Left ventricle myocardium superior (tissue), 1 donor: ENCODE data around the gene ATP5F1D. TPM values are rescaled to one million over a fixed set of nuclear protein-coding genes. Genes with fewer than 3 reads are reported as not detected.

Experiments
- ATAC-seq: fragments of 200-7000 bp; cut with Tn5 transposase; one replicate; pipeline ENCODE4 v1.9.1; 2020; ENCODE audit warnings: mild to moderate bottlenecking, moderate library complexity
- DNase-seq: peaks from one replicate; pipeline ENCODE4 v3.0.0-alpha.2; 2020
- intact Hi-C: fragments of 100-400 bp; cut with micrococcal nuclease; formaldehyde crosslinking; loops from one replicate; pipeline ENCODE4 v1.11.0; 2022
- total RNA-seq: library from RNA; stranded (reverse); fragmentation: NEBNext Ultra II Directional; extraction: Animal tissue kit (Norgen Biotek cat#: 25700); gene quantifications from one replicate; pipeline ENCODE4 v1.2.1, GENCODE V29; 2021
- donor health status: DM: no; HTN: yes; CAD: no; lungs with severe emphysema.

ATP5F1D gene
- total RNA-seq, 1 donor from 2014 or later: 686 TPM

DNA sequence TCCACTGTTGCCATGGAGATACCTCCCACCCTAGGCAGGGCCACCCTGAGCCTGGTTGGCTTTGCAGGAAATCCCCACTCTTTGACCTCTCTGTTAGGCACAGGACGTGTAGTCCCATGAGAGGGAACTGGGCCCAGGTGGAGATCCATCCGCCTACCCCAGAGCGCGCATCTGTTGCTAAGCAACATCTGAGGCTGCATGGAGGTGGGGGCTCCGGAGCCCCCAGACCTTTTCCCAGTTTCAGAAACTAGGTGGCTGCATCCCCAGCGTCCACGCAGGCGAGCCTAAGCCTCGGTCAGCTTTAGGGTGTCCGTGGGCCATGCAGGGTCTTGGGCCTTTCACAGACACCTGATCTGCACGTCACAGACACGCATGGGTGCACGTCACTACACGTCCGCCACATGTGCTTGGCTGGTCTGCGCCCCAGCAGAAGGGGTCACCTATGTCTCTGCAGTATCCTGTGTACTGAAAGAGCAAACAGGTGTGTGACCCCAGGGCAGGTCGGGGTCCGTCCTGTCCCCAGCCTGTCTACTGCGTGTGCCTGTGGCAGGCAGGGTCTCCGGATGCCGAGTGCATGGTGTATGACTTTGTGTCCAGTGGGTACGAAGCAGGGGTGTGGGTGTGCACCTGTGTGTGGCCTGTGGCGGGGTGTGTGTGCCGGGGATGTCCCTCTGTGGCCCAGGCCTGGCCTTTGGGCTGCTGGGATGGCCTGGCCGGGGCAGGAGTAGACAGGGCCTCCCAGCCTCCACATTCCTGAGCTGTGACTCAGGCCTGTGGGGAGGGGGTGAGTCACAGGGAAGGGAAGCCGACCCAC is 23.5 kb downstream of the ATP5F1D start:
- peak; percentile 2 for ATAC-seq

DNA sequence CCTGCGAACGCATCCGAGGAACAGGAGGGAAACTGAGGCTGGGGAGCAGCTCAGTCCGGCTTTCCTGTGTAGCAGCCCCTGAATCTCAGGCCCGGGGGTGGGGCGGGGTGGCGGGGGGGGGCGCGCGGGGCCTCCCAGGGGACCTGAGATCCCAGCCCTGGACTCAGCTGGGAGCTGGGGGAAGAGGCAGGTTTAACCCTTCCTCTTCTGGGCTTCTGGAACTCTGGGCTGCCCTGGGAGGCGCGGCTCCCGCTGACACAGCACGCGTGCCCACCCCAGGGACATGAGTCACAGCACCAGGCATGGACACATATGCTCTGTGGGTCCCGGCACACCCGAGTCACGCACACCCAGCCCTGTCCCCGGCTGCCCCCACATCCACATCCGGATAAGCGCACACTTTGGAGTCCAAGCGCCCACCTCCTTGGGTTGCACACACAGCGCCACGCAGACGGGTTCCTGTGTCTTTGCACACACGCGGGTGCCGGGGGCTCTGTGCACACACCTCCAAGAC is 24.1 kb downstream of the ATP5F1D start:
- intact Hi-C loops: no loop called here
- peak; percentile 1 for ATAC-seq
- peak; percentile 81 for DNase-seq

More for the DNA sequence above, 23.5 kb downstream of the ATP5F1D start:
- intact Hi-C loops: no loop called here
- DNase-seq: peak; percentile 79

DNA sequence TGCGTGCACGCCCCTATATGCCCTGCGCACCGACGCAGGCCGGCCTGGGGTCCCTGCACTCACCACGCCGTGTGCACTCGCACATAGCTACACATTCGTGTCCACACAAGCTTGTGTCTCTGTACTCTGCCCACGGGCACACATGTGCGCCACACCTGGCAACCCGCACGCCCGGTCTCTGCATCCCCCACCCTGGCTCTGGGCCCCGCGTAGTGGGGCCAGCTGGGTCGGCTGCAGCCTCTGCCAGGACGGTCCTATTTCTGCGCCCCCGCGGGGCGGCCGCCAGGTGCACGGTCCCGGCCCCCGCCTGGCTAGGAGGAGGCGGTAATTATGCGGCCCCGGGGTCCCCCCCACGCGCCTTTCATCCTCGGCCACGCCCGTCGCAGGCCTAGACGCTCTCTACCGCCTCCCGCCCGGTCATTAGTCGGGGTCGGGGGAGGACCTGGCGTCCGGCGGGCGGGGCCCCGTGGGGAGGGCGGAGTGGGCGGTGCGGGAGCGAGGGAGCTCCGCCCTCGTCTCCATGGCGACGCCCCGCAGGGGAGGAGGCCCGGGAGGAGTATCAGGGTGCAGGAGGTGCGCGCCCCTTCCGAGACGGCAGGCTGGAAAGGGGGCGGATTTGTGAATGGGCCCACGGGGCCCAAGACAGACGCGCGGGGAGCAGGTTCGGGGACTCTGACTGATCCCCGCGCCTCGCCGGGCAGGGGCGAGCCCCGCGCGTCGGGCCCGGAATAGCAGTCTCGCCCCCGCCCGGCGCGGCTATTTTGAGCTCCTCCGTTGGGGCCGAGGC is 24.8 kb downstream of the ATP5F1D start:
- intact Hi-C loops: no loop called here
- peak; percentile 93 for DNase-seq

DNA sequence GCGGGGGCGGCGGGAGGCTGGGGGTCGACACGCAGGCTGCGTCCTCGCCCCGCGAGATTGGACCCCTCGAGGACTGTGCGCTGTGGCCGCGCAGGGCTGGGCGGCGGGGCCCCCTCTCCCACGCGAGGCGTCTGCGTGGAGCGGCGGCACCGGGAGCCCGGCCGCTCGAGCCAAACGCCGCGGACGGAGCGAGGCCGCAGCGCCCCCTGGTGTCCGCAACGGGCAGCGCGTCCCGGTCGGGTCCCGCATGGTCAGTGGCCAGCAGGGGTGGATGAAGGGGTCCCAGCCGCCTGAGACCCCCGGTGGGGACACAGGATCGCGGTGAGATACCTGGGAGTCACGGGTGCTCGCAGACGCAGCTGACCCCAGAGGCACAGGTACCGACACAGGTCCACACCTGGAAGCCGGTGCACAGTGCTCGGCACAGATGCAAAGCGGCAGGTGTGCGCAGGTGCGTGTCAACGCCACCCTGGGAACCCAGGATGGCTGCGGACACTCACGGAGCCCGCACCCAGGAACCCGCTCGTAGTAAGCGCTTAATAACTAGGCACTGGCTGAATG is 25.4 kb downstream of the ATP5F1D start:
- peak; percentile 29 for ATAC-seq
- intact Hi-C loops: no loop called here
- peak; percentile 90 for DNase-seq

More for the DNA sequence above, 24.8 kb downstream of the ATP5F1D start:
- ATAC-seq: peak; percentile 57

DNA sequence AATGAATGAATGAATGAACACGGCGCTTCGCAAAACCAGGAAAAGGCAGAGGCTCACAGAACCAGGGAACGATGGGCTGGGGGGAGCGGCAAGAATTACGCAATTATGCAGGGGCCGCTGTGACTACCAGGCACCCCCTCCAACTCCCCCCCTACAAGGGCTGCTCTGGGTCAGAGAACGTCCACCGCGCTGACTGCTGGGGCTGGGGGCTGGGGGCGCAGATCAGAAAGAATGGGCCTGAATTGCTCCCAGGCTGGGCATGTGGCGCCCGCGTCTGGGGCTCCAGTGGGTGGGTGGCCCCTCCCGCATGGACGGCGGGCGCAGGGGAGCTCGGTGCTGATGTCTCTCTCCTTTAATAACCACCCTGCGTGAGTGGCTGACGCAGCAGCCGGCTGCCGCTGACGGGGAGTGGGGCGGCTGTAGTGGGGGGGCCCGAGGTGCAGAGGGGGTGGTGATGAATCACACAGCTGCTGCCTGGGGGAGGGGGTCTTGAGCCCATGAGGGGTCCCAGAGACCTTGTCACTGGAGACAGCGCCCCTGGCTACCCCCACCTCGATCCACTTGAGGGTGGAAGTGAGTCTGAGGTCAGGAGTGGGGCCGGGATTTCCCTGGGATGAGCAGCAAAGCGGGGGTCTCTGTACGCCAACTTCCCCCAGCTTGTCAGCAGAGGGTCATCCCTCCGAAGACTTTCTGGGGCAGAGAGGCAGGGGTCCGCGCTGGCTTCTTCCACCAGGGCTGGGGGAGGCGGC is 26.1 kb downstream of the ATP5F1D start:
- intact Hi-C loops: no loop called here
- peak; percentile 58 for DNase-seq

DNA sequence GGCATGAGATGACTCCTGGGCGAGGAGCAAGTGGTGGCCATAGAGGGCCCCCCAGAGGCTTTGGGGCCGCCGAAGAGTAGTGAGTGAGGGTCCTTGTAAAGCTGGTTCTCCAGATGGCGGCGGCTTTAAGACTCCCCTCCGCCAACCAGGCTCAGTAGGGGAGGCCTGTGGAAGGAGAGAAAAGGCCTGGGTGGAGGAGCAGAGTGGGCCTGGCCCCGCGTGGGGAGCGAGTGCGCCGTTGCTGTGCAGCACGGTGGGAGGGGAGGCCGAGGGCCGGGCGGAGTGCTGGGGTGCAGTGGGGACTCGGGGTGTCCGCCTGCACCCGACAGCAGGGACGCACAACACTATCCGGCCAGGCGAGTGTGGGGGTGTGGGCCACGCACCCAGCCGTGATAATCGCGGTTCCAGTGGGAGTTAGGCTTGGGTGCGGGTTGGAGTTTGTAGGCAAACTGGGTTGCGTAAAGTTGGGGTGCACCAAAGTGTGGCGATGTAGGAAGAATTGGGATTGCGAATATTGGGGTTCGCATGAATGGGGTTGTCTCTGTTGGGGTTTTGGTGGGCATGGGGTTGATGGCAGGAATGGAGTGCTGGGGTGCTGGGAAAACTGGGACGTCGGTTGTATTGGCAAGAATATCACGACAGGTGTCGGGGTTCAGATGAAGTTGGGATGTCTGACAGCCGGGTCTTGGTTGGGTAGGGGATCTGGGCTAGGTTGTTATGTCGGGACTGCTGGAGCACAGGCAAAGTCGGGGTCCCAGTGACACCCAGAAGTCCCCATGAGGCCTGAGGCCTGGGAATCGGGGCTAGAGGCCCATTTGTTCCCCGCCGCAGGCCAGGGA is 26.9 kb downstream of the ATP5F1D start:
- intact Hi-C loops: no loop called here
- DNase-seq (peak; percentile 53), ATAC-seq (no peak)

More for the DNA sequence above, 26.1 kb downstream of the ATP5F1D start:
- no peak for ATAC-seq

DNA sequence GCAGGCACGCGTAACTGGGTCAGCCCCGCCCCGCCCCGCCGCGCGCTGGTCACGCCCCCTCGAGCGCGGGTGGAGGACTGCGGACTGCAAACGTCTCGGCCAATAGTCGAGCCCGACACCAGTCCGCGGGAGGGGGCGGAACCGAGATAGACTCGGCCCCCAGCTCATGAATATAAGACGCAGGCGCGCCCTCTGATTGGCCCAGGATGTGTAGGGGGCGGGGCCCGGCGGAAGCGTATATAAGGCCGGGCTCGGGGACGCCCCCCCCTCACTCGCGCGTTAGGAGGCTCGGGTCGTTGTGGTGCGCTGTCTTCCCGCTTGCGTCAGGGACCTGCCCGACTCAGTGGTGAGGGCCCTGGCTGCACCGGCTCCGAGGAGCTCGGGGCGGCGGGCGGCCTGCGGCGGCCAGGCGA is 27.5 kb downstream of the ATP5F1D start, which contains the start of gene CIRBP:
CIRBP (plus strand) TSS at position 268 of the 413 bp plus-strand sequence. CDS start 1,602 bp downstream, outside the sequence.
- intact Hi-C loops: no loop called here
- ATAC-seq: peak; percentile 74
- DNase-seq: peak; percentile 100

DNA sequence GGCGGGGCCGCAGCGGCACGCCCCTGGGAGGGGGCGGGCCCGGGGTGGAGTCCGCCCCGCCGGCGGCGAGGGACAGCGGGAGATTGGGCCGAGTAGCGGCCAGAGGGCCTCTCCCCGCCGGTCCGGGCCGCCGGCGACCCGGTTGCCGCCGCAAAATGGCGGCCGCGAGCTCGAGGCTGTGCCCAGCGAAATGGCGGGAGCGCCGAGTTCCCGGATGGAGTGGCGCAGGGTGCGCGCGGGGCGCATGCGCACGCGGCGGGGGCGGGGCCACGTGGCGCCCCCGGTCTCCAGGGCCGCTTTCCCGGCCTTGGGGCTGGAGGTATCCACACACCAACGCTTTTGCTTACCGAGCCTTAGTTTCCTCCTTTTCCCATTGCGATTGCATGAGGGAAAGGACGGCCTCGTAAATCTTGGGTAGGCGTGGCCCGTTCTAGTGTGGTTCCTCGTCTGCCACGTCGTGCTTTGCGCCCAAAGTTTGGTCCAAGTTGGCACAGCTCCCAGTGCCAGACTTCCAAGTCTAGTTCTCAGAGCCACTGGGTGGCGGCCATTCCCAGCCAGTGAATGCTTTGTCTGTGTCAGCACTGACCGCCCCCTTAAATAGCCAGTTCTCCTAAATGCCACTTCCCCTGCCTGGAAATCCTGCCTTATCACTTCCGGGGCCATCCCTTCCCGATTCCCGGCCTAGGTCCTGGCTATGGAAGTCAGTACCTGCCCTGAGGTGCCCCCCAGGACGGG is 28.1 kb downstream of the ATP5F1D start:
- intact Hi-C loops: no loop called here
- DNase-seq (peak; percentile 92), ATAC-seq (peak; percentile 35)

DNA sequence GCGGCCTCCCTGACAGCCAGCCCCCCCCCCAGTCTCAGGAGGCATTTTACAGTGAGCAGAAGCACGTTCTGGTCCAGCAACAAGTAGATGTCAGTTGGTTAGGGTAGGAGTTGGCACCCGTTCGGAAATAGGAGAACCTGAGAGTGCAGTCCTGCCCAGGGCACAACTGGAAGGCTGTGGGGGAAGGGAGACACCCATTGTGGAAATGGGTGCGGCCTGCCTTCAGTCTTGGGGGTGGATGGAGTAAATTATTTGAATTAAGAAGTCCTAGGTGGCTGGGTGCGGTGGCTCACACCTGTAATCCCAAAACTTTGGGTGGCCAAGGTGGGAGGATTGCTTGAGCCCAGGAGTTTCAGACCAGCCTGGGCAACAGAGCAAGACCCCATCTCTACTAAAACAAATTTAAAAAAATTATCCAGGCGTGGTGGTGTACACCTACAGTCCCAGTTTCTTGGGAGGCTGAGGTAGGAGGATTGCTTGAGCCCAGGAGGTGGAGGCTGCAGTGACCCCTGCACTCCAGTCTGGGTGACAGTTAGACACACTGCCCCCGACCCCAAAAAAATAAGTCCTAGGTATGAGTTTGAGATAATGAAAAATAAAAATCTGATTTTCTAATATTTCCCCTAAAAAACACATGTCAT is 28.8 kb downstream of the ATP5F1D start:
- ATAC-seq (no peak), DNase-seq (no peak)
- intact Hi-C loops: no loop called here

DNA sequence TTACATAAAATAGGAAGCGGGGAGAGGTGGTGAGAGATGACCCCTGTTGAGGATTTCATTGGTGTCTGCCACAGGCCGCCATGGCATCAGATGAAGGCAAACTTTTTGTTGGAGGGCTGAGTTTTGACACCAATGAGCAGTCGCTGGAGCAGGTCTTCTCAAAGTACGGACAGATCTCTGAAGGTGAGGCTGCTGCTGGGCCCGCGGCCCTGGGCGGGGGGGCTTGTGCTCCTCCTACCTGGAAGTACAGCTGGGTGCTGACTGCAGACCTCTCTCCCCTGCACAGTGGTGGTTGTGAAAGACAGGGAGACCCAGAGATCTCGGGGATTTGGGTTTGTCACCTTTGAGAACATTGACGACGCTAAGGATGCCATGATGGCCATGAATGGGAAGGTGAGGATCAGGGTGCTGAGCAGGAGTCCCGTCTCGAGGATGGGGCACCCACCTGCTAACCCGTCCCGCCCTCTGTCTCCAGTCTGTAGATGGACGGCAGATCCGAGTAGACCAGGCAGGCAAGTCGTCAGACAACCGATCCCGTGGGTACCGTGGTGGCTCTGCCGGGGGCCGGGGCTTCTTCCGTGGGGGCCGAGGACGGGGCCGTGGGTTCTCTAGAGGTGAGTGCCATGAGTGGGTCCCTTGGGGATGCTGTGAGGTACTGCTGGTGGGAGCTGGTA is 29.4 kb downstream of the ATP5F1D start:
- DNase-seq: no peak
- ATAC-seq: no peak
- intact Hi-C loops: no loop called here

DNA sequence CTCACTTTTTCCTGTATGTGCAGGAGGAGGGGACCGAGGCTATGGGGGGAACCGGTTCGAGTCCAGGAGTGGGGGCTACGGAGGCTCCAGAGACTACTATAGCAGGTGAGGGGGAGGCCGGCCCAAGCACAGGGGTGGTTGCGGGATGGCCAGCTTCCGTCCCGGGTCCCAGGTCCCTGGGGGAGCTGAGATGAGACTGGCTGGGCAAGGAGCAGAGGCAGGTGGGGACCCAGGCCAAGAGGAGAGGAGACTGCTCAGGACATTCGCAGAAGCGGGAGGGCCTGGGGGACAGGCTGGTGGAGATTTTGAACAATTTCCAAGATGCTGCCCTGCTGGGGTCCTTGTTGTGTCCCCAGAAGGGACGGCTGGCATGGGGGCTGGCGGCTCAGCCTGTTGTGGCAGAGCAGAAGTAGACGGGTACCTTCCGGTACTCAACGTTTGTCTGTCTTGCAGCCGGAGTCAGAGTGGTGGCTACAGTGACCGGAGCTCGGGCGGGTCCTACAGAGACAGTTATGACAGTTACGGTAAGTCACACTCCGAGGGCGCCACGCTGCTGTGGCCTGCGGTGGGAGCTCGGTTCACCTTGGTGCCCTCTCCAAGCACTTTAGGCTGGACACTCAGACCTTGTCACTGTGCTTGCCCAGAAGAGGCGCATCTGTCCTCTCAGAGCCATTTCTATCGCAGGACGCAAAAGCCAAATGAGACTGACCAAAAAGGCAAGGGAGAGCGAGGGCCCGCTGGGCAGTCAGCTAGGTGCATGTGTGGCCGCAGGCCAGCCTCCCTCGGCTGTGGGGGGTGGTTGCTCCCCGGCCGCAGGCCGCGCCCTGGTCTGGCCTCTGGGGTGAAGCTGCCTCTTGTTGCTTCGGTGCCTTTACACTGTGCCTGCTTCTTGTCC is 30.2 kb downstream of the ATP5F1D start:
- DNase-seq (peak; percentile 66), ATAC-seq (no peak)

DNA sequence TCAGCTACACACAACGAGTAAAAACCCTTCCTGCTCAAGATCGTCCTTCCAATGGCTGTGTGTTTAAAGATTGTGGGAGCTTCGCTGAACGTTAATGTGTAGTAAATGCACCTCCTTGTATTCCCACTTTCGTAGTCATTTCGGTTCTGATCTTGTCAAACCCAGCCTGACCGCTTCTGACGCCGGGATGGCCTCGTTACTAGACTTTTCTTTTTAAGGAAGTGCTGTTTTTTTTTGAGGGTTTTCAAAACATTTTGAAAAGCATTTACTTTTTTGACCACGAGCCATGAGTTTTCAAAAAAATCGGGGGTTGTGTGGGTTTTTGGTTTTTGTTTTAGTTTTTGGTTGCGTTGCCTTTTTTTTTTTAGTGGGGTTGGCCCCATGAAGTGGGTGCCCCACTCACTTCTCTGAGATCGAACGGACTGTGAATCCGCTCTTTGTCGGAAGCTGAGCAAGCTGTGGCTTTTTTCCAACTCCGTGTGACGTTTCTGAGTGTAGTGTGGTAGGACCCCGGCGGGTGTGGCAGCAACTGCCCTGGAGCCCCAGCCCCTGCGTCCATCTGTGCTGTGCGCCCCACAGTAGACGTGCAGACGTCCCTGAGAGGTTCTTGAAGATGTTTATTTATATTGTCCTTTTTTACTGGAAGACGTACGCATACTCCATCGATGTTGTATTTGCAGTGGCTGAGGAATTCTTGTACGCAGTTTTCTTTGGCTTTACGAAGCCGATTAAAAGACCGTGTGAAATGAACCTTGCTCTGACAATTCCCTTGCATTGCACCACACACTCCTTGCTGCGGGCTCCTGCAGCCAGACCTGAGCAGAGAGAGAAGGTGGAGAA is 31.1 kb downstream of the ATP5F1D start:
- intact Hi-C loops: no loop called here
- ATAC-seq (no peak), DNase-seq (no peak)

More for the DNA sequence above, 30.2 kb downstream of the ATP5F1D start:
- intact Hi-C loops: no loop called here

DNA sequence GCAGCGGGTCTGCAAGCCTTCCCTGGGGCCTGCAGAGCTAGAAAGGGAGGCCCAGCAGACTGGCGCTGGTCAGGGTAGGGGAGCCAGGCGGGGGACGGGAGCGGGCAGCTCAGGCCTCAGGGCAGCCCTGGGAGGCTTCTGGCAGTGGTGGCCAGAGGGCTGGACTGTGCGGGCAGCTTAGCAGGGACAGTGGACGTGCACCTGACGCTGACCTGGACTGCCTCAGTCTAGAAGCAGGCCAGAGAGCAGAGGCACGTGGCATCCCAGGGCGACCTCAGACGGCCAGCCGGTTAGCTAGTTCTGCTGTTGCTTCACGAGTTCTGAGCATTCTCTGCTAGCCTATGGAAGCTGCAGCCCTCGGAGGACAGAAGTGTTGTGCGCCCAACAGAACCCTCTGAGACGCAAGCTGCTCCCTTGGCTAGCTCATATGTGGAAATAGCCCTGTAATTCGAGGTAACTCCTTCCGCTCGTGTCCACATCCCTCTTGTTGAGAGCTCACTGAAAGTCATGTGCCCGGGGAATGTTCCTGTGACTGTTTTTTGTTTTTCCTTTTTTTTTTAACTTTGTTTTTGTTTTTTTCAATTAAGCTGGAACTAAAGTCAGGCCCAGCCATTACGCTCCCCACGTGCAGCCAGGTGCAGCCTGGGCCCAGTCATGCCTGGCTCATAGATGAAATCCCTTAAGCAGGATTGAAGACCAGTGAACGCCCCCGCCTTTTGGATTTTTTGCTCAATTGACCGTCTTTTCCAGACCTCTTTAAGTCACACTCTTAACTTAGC is 31.9 kb downstream of the ATP5F1D start:
- intact Hi-C loops: no loop called here
- DNase-seq: peak; percentile 45
- no peak for ATAC-seq
